ENCODE data around the gene RBM45.

GRCh38 chr2:178159966-178160365 lies 47.7 kb downstream of the RBM45 start:
- TF ChIP-seq CTCF (IDR thresholded peaks at IDR 0.05) (no peak), POLR2A (IDR thresholded peaks at IDR 0.05) (no peak)
